Immature natural killer cell (primary cell): ENCODE measurements around the gene AEN. TPM values are rescaled to one million over a fixed set of nuclear protein-coding genes. Genes with fewer than 3 reads are reported as not detected.

Source experiments
- DNase-seq, 3 donors: peaks; one replicate each; pipeline ENCODE4 v3.0.0; 2022; ENCODE audit warnings: mixed read lengths in 1 of 3
- H3K27ac Mint-ChIP-seq, 6 donors: one replicate each; pipeline ENCODE4 v1.8.0; 2020; ENCODE audit warnings: mixed read lengths in 6 of 6, mild to moderate bottlenecking in 5 of 6, inconsistent platforms in 4 of 6, moderate library complexity in 3 of 6
- H3K27me3 Mint-ChIP-seq, 3 donors: one replicate each; pipeline ENCODE4 v1.8.0; 2020 to 2021; ENCODE audit warnings: low read depth in 3 of 3, mild to moderate bottlenecking in 3 of 3, mixed read lengths in 3 of 3, moderate library complexity in 3 of 3, inconsistent platforms in 1 of 3
- H3K36me3 Mint-ChIP-seq, 3 donors: one replicate each; pipeline ENCODE4 v1.8.0; 2020; ENCODE audit warnings: mixed read lengths in 3 of 3, inconsistent platforms in 2 of 3, mild to moderate bottlenecking in 2 of 3
- H3K4me1 Mint-ChIP-seq, 2 donors: one replicate each; pipeline ENCODE4 v1.8.0; 2020; ENCODE audit warnings: inconsistent platforms in 2 of 2, mild to moderate bottlenecking in 2 of 2, mixed read lengths in 2 of 2, moderate library complexity in 1 of 2
- H3K4me3 Mint-ChIP-seq, 5 donors: one replicate each; pipeline ENCODE4 v1.8.0; 2020; ENCODE audit warnings: mild to moderate bottlenecking in 5 of 5, mixed read lengths in 5 of 5, inconsistent platforms in 3 of 5, moderate library complexity in 3 of 5
- H3K9me3 Mint-ChIP-seq, 6 donors: one replicate each; pipeline ENCODE4 v1.8.0; 2020; ENCODE audit warnings: mild to moderate bottlenecking in 6 of 6, mixed read lengths in 6 of 6, inconsistent platforms in 4 of 6, moderate library complexity in 3 of 6
- polyA plus RNA-seq, 3 donors: library from polyadenylated mRNA; unstranded; fragments of 300-500 nt; fragmentation: Illumina TruSeq; gene quantifications; one replicate each; pipeline ENCODE4 v1.2.3, GENCODE V29; 2021

The AEN gene
- polyA plus RNA-seq: 10 to 100 TPM; 11.6 to 17.8 (median 12.1) TPM

- Mint-ChIP-seq H3K27ac (peak within 1 kb of the TSS; percentile 73 to 92 (median 90)), H3K27me3 (peaks cover 2 to 6% (median 2%) of the 10 kb centered on the region in 3 donors), H3K4me1 (peaks cover 35 to 51% of the 10 kb centered on the region in 2 donors), H3K4me3 (peak within 1 kb of the TSS; percentile 88 to 91 (median 89)), H3K9me3 (no peaks in the 10 kb centered on the region), H3K36me3 (no peaks in the 10 kb centered on the region)
- peak; percentile 96 to 97 (median 96) for DNase-seq
Observed at GRCh38 chr15:88620995-88621772, at the start of gene AEN. Gene AEN, plus strand, starts transcription at chr15:88621340. Its CDS starts 4,870 bp downstream, at chr15:88626210.

GRCh38 chr15:88571852-88572259 lies 49.3 kb upstream of the AEN start:
- H3K4me3 Mint-ChIP-seq: no peak overlapping the region
- no peaks in the 10 kb centered on the region for H3K36me3 Mint-ChIP-seq
- no peaks in the 10 kb centered on the region for H3K9me3 Mint-ChIP-seq
- H3K27ac Mint-ChIP-seq: no peak overlapping the region
- H3K27me3 Mint-ChIP-seq: peaks cover 7 to 15% (median 9%) of the 10 kb centered on the region in 3 donors
- no peak for DNase-seq
- H3K4me1 Mint-ChIP-seq: no peaks in the 10 kb centered on the region

GRCh38 chr15:88574077-88574476 lies 47.1 kb upstream of the AEN start:
- no peak for DNase-seq
- Mint-ChIP-seq H3K9me3 (no peaks in the 10 kb centered on the region), H3K27me3 (peaks cover 7 to 10% (median 7%) of the 10 kb centered on the region in 3 donors), H3K4me1 (no peaks in the 10 kb centered on the region), H3K36me3 (no peaks in the 10 kb centered on the region), H3K4me3 (no peak overlapping the region), H3K27ac (no peak overlapping the region)

GRCh38 chr15:88574655-88575054 lies 46.5 kb upstream of the AEN start:
- H3K4me1 Mint-ChIP-seq: no peaks in the 10 kb centered on the region
- H3K27ac Mint-ChIP-seq: no peak overlapping the region
- H3K36me3 Mint-ChIP-seq: no peaks in the 10 kb centered on the region
- no peak for DNase-seq
- no peak overlapping the region for H3K4me3 Mint-ChIP-seq
- H3K9me3 Mint-ChIP-seq: no peaks in the 10 kb centered on the region
- peaks cover 6 to 10% (median 7%) of the 10 kb centered on the region in 3 donors for H3K27me3 Mint-ChIP-seq

DNA sequence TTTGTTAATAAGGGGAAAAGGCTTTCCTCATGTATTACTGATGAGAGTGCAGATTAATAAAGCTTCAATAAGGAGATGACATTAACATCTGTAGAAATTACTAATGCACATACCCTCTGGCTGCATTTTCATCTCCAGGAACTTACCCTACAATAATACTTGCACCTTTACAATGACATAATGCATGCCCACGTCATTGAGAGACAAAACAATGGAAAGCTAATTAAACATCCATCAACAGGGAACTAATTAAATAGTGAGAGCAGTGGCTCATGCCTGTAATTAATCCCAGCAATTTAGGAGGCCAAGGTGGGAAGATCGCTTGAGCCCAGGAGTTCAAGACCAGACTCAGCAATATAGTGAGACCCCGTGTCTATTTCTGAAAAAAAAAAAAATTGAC lies 41.8 kb upstream of the AEN start:
- Mint-ChIP-seq H3K4me1 (no peaks in the 10 kb centered on the region), H3K4me3 (no peak overlapping the region), H3K27me3 (peaks cover 4 to 8% (median 5%) of the 10 kb centered on the region in 3 donors), H3K27ac (no peak overlapping the region), H3K36me3 (no peaks in the 10 kb centered on the region), H3K9me3 (no peaks in the 10 kb centered on the region)
- DNase-seq: no peak

DNA sequence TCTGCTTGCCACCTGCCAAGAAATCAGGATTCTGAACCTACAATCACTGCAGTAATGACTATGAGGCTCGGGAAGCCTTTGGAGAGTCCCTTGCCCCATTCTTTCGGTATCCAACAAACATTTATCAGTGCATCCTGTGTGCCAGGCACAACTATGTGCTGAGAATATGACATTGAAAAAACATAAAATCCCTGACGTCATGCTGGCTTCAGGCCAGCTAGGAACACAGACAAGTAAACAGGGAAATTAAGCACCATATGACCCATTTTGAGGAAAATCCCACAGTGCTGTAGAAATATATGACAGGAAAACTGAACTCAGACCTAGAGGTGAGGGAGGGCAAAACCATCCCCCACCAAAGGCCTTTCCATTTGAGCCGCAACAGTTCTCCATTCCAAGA lies 40.6 kb upstream of the AEN start:
- H3K27ac Mint-ChIP-seq: no peak overlapping the region
- H3K4me1 Mint-ChIP-seq: no peaks in the 10 kb centered on the region
- H3K4me3 Mint-ChIP-seq: no peak overlapping the region
- H3K9me3 Mint-ChIP-seq: no peaks in the 10 kb centered on the region
- no peak for DNase-seq
- H3K36me3 Mint-ChIP-seq: no peaks in the 10 kb centered on the region
- H3K27me3 Mint-ChIP-seq: peaks cover 3 to 7% (median 4%) of the 10 kb centered on the region in 3 donors

- H3K4me3 Mint-ChIP-seq: no peak overlapping the region
- no peaks in the 10 kb centered on the region for H3K4me1 Mint-ChIP-seq
- peaks cover 7 to 8% (median 7%) of the 10 kb centered on the region in 3 donors for H3K27me3 Mint-ChIP-seq
- H3K36me3 Mint-ChIP-seq: peaks cover 0 to 4% (median 0%) of the 10 kb centered on the region in 3 donors
- peaks cover 0 to 2% (median 0%) of the 10 kb centered on the region in 6 donors for H3K9me3 Mint-ChIP-seq
- H3K27ac Mint-ChIP-seq: no peak overlapping the region
- no peak for DNase-seq
Observed at GRCh38 chr15:88586401-88587162, 34.6 kb upstream of the AEN start.

DNA sequence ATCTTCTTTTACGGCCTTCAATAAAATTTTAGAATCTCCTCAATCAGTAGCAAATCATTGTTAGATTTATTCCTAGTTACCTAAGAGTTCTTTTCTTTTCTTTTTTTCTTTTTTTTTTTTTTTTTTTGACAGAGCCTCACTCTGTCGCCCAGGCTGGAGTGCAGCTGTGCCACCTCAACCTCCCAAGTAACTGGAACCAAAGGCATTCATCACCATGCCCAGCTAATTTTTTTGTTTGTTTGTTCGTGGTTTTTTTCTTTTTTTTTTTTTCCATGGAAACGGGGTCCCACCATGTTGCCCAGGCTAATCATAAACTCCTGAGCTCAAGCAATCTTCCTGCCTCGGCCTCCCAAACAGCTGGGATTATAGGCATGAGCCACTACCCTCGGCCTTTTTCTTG lies 30.4 kb upstream of the AEN start:
- Mint-ChIP-seq H3K36me3 (peaks cover 0 to 4% (median 0%) of the 10 kb centered on the region in 3 donors), H3K4me1 (no peaks in the 10 kb centered on the region), H3K4me3 (no peak overlapping the region), H3K27me3 (peaks cover 0 to 8% (median 3%) of the 10 kb centered on the region in 3 donors), H3K27ac (no peak overlapping the region), H3K9me3 (peaks cover 0 to 2% (median 0%) of the 10 kb centered on the region in 6 donors)
- DNase-seq: no peak

DNA sequence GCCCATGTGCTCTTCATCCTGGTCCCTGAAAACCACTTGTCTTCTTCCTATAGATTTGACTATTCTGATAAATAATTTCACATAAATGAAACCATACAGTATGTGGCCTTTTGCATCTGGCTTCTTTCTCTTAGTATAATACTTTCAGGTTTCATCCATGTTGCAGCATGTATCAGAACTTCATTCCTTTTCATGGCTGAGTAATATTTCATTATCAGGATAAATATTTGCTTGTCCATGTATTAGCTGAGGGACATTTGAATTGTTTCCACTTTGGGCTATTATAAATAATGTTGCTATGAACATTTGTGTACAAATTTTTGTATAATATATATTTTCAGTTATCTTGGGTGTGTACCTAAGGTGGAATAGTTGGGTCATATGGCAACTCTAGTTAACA lies 29.8 kb upstream of the AEN start:
- Mint-ChIP-seq H3K4me1 (no peaks in the 10 kb centered on the region), H3K36me3 (peaks cover 0 to 4% (median 0%) of the 10 kb centered on the region in 3 donors), H3K27ac (no peak overlapping the region), H3K4me3 (no peak overlapping the region), H3K9me3 (peaks cover 0 to 3% (median 0%) of the 10 kb centered on the region in 6 donors), H3K27me3 (peaks cover 0 to 8% (median 6%) of the 10 kb centered on the region in 3 donors)
- no peak for DNase-seq

GRCh38 chr15:88603885-88604284 lies 17.3 kb upstream of the AEN start:
- H3K9me3 Mint-ChIP-seq: no peaks in the 10 kb centered on the region
- no peak for DNase-seq
- H3K4me1 Mint-ChIP-seq: peaks cover 0 to 2% of the 10 kb centered on the region in 2 donors
- H3K27ac Mint-ChIP-seq: no peak overlapping the region
- H3K36me3 Mint-ChIP-seq: peaks cover 0 to 13% (median 0%) of the 10 kb centered on the region in 3 donors
- peak overlapping the region in 1 of 5 donors; percentile 17 for H3K4me3 Mint-ChIP-seq
- peaks cover 15 to 37% (median 20%) of the 10 kb centered on the region in 3 donors for H3K27me3 Mint-ChIP-seq

DNA sequence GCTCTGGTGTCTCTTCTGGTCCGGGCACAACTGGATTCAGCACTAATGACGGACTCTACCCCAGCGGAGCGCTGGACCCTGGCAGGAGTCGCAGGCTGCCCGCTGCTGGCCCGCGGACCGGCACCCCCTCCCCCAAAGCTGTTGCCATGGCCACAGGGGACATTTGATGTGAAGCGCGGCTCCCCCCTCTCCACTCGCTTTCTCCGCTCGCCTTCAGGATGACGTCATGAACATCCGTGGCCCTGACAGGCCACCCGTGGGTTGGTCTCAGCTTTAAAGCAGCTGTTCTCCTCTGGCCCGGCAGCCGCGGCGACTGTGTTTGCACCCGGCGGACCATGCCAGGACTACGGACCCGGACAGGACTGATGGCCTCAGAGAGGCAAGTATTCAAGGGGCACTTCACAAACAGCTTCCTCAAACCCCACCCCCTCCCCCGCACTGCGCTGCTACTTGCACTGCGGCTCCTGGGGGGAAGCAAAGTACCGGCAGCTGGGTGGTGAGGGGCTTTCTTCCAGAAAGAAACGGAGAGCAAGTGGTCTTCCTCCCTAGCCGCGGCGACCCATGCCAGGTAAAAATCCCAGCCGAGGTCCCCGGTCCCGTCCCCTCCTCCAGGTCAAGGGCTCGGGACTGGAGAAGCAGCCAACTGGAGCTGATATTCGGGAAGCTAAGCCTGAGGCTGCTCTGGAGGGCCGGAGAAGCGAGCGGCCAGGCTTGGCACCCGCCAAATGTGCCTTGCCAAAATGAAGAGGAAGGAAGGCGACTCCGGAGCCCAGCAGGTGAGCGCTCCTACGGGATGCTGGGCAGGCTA lies 16.6 kb upstream of the AEN start:
- DNase-seq: no peak
- Mint-ChIP-seq H3K27me3 (peaks cover 17 to 40% (median 23%) of the 10 kb centered on the region in 3 donors), H3K4me3 (no peak overlapping the region), H3K27ac (no peak overlapping the region), H3K36me3 (peaks cover 0 to 17% (median 0%) of the 10 kb centered on the region in 3 donors), H3K9me3 (no peaks in the 10 kb centered on the region), H3K4me1 (peaks cover 0 to 2% of the 10 kb centered on the region in 2 donors)

DNA sequence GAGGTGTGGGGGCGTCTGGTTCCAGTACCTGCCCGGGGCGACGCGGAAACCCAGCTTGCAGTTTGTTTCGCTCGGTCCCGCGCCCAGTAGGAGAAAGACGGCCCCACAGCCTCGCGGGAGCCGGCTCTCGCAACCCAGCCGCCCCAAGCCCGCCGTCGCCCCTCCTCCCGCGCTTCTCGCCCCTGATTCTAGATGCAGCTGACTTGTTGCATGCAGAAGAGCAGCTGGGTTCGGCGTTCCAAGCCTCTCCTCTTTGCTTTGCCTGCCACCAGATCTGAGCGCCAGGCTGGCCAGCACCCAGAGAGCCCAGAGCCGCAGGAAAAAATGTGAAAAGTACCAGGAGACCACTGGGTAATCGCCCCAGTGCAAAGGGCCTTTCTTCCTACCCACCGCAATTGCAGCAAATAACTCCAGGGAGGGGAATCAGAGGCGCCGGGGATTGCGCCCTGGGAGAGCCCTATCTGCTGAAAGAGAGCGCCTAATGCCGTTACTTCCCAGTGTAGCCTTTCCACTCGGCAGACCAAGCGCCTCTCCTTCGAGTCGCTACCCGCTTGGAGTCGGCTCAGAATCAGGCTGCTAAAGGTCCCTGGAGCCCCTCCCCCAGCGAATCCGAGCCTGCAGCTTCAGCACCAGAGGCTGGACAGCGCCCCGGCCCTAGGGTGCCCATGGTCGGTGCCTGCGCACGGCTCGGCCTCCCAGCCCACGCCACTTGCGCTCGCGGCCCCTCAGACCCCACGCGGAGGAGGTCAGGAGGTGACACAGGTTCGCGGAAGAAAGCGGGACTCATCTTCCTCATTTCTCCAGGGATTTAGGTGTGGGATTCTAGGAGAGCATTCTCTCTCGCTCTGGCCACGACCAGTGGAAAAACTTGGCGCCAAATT lies 15.7 kb upstream of the AEN start:
- H3K9me3 Mint-ChIP-seq: no peaks in the 10 kb centered on the region
- peak in 2 of 3 donors; percentile 24 to 27 for DNase-seq
- H3K27me3 Mint-ChIP-seq: peaks cover 21 to 41% (median 23%) of the 10 kb centered on the region in 3 donors
- H3K27ac Mint-ChIP-seq: no peak overlapping the region
- peak overlapping the region in 1 of 5 donors; percentile 15 for H3K4me3 Mint-ChIP-seq
- H3K36me3 Mint-ChIP-seq: peaks cover 0 to 19% (median 0%) of the 10 kb centered on the region in 3 donors
- peaks cover 0 to 2% of the 10 kb centered on the region in 2 donors for H3K4me1 Mint-ChIP-seq
